Stimulated activated CD8-positive, alpha-beta memory T cell treated with anti-CD3 and anti-CD28 coated beads, Interleukin-2, amount 100 ng/mL, for 1 hour (primary cell): ENCODE measurements around the gene GAMT.

Experiments
- DNase-seq, 2 donors: peaks; one replicate each; pipeline ENCODE4 v3.0.0-alpha.2; 2020; ENCODE audit warnings: low read depth in 2 of 2

GAMT gene

DNA sequence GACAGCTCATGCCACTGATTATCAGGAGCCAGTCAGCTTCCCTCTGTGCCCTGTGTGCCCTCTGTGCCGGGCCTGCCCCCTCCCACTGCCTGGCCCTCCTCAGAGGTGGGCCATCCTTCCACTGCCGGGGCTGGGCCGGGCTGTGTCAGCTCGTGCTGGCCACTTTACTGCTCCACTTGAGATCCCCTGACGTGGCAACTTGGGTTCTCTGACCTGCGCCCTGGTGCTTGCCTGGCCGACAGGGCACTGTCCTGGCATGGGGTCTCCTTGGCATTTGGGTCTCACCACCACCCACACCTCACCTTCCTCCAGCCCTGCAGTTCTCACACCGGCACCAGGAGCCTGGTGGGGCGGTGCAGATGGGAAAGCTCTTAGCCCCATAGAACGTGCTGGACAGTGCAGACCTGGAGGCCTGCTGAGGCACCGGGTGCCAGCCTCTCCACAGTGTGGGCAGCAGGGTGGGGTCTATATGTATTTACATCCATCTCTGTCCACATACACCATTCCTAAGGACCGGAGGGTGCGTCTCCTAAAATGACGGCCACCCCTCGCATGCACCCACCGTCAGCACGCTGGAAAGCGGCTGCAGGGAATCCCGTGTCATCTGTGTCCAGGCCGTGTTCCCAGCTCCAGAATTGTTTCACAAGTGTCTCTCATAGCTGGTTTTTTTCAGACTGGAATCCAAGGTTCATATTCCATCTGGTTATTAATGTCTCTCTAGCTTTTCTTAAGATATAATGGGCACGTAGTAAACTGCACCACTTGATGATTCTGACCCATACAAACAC is 17.8 kb upstream of the GAMT start:
- DNase-seq: no peak

DNA sequence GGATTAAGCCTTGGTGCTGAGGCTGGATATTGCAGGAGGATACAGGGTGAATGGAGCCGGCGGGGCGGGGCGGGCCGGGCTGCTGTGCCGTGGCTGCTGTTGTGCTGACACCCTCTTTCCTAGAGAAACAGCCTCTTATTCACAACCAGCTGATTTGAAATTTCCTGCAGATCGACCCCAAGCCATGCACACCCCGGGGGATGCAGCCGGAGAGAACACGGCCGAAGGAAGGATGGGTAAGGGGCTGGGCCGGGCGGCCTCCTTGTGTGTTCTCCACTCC is 17.1 kb upstream of the GAMT start:
- DNase-seq: no peak

- no peak for DNase-seq
Measured at GRCh38 chr19:1417681-1418495, 16.5 kb upstream of the GAMT start.

DNA sequence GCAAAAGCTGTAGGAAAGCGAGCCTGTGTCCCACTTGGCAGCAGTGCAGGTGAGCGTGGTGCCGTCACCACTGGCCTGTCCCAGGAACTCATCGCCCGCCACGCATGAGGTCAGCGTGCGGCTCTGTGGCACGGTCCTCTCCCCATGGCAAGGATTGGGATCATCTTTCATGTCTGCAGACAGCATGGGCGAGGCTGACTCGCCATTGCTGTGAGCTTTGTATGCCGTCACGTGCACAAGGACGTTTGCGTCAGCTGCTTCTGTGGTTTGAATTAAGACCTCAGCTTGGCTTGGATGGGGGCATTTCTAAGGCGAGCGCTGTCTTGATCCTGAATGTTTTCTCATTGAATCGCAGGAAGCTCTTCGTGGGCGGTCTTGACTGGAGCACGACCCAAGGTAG is 15.8 kb upstream of the GAMT start:
- DNase-seq: no peak

GRCh38 chr19:1416014-1416841 is 14.9 kb upstream of the GAMT start:
- DNase-seq: no peak

GRCh38 chr19:1412995-1413800 is 11.9 kb upstream of the GAMT start:
- no peak for DNase-seq

DNA sequence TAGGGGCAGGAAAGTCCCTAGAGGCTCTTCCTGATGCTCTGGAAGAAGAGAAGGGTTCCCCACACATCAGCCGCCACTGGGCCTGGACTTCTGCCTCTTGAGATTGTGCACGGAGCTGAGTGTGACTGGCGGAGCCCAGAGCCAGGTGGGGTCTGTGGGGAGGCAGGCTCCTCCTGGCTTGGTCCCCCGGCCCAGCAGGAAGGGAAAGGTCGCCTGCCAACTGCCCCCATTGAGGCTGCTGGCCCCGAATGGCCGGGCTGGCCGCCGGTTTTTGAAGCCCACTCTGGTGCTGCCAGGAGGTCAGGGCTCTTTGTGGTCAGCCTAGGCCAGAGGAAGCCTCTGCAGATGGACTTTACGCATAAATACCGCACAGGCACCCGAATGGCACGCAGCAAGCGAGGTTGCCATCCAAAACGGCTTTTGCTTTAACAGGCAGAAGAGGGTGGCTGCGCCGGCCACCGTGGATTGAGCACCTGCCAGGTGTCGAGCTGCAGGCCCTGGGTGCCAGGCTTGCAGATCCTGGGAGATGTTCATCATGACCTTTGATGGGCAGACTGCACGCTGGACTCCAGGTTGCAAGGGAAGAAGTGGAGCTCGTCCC is 11.1 kb upstream of the GAMT start:
- DNase-seq: no peak

DNA sequence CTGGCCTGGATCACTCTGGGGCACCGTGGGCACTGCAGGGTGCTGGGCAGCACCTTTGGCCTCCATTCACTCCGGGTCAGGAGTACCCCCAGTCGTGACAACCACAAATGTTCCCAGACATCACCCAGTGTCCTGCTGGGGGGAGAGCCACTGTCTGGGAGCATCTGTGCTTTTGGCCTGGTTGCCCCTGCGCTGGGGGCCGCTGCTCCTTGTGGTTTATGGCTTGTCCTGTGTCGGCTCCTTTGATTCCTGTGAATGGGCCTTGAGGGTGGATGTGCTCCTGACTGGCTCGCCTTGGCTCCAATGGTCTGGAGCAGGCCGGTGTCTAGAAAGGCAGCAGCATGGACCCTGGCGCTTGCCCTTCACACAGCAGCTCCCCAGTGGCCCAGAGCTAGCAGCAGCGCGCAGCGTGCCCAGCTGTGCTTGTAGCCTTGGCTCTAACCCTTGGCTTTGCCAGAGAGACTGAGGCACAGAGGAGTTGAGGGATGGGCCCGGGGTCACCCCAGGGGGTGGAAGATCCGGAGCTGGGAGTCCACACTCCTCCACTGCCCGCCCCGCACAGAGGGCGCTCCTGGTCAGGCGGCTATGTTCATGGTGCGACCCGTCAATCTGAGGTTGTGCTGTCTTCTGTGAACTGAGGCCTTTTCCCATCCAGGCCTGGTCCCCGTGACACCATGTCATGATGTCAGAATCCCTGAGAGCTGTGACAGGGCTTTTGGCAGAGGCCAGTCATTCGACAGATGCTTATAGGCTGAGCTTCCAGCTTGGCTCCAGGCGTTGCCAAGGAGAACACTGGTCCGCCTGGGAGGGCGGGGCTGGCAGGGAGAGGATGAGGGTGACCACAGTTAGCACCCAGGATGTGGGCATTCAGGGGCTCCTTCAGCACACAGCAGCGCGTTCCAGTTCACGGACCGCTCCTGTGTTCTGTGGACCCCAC is 10.2 kb upstream of the GAMT start:
- no peak for DNase-seq

- no peak for DNase-seq
Measured at GRCh38 chr19:1410789-1411188, 9.4 kb upstream of the GAMT start.

GRCh38 chr19:1410136-1410786 is 8.9 kb upstream of the GAMT start:
- DNase-seq: no peak

DNA sequence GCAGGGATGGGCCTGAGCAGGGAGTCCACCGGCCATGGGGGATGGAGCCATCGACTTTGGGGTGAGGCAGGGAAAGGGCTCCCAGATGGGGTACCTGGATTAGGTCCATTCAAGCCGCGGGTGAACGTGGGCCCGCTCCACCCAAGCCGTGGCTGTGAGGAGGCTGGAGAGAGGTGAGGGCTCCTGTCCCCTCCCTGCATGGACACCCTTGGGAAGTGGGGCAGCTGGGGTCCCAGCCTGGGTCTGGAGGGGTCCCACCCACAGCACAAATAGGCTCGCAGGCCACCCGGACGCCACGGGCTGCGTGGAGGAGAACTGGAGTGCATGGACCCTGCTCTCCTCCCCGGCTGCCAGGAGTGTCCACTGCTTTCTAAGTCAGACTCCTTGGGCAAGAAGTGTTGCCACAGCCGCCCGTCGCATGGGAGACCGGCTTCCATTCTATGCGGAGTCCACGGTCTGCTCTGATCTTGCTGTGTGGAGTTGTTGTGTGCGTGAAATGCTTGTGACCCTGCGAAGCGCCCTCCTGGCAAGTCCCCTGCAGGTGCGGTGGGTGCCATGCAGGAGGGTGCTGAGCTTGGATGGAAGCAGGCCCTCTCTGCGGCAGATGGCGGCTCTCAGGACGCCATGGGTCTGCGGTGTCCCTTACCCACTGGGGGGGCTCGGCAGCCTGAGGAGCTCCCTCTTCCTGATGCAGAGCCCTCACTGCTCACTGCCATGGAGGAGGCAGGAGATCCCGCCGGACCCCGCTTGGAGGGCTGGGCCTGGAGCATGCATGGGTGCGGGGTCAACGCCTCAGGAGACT is 8.1 kb upstream of the GAMT start:
- no peak for DNase-seq

- DNase-seq: peak in 1 of 2 donors; percentile 32
Measured at GRCh38 chr19:1408300-1409203, 7.2 kb upstream of the GAMT start.

GRCh38 chr19:1407528-1408299 is 6.4 kb upstream of the GAMT start, which contains the start of gene DAZAP1:
Gene DAZAP1, plus strand, starts transcription at chr19:1407586. Its CDS starts 188 bp downstream, at chr19:1407774.
- DNase-seq: no peak

DNA sequence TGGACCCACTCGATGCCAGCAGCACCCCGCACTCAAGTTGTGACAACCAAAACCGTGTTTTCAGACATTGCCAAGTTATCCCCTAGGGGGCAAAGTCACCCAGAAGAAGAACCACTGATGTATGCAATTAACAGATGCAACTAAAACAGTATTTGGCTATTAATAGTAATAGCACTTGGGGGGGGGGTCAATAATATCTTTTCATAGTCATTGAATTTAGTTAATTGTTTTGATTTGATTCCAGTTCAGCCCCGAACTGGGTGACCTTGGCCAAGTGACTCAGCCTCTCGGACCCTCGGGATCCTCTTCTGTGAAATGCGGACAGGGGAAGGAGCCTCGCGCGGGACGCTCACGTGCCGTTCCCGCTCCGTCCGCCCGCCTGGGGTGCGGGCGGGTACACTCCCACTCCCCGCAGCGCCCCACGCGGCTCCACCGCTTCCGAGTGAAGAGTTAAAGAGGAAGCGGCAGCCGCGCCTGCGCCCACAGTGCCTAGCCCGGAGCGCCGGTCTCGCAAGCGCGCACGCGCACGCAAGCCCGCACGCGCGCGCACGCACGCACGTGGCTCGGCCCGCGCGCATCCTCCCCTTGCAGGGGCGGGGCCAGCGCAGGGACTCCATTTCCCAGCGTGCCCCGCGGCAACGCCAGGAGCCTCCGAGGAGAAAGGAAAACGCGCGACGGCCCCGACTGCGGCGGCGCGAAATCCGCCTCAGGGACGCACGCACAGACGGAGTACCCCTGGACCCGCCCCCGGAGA is 5.6 kb upstream of the GAMT start:
- peak; percentile 99 for DNase-seq

DNA sequence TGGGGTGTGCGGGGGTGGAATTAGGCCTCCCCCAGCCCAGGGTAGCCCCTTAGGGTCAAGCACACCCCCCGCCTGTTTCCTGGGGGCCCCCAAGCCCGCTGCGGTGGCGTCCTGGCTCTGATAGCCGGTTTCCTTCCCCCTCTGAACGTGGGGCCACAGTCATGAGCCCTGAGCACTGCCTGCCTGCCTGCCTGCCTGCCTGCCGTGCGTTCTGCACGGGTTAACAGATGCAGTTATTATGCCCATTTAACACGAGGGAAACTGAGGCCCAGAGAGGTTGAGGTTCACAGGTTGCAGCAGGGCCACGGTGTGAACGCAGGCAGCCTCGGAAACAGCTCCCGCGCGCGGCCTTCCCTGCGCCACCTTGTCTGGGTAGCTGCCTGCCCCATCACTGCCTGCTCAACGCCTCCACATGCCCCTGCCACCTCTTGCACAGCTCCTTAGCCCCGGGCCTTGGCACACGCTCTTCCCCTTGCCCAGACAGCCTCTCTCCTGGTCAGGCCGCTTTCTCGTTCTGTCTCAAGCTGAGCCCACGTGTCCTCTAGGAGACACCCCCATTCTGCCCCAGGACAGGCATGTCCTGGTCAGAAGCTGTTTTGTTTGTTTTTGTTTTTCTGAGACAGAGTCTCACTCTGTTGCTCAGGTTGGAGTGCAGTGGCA is 1.2 kb upstream of the GAMT start:
- DNase-seq: no peak

GRCh38 chr19:1401889-1402217 is 511 bp upstream of the GAMT start:
- DNase-seq: no peak
